GM21367 (cell line): ENCODE data around the gene ATXN8OS.
"Not testable (repeated sequence)": the region's sequence is repeated elsewhere in the genome, so short reads cannot be mapped to it uniquely, and the experiment has no call there.

Experiments used
- ATAC-seq: cut with Tn5 transposase; IDR thresholded peaks from one replicate; pipeline ENCODE4 v1.9.1; 2021; ENCODE audit not compliant: unreplicated experiment

Gene ATXN8OS

GRCh38 chr13:70107498-70108281 is at the start of gene ATXN8OS:
TSS of gene ATXN8OS (plus strand) at chr13:70107826.
- ATAC-seq, result no peak

GRCh38 chr13:70080012-70080411 is 27.6 kb upstream of the ATXN8OS start:
- no peak for ATAC-seq

GRCh38 chr13:70087247-70087646 is 20.4 kb upstream of the ATXN8OS start:
- ATAC-seq, result no peak

- ATAC-seq, result no peak
Measured at GRCh38 chr13:70088926-70089325, 18.7 kb upstream of the ATXN8OS start.

- ATAC-seq, result no peak
Measured at GRCh38 chr13:70090036-70090723, 17.4 kb upstream of the ATXN8OS start.

- no peak for ATAC-seq
Measured at GRCh38 chr13:70098669-70099068, 9.0 kb upstream of the ATXN8OS start.

- no peak for ATAC-seq
Measured at GRCh38 chr13:70104481-70104880, 3.1 kb upstream of the ATXN8OS start.

GRCh38 chr13:70107125-70107497 is 515 bp upstream of the ATXN8OS start:
- ATAC-seq, result no peak

- ATAC-seq, result no peak
Measured at GRCh38 chr13:70108356-70109105, 905 bp downstream of the ATXN8OS start, which contains the start of gene KLHL1. TSS of gene KLHL1 (minus strand) at chr13:70108452. CDS start at chr13:70107699, 753 bp downstream.

GRCh38 chr13:70117338-70117905 is 9.8 kb downstream of the ATXN8OS start:
- no peak for ATAC-seq

GRCh38 chr13:70125693-70126092 is 18.1 kb downstream of the ATXN8OS start:
- no peak for ATAC-seq

- ATAC-seq, result no peak
Measured at GRCh38 chr13:70128098-70128497, 20.5 kb downstream of the ATXN8OS start.

GRCh38 chr13:70142658-70143057 is 35.0 kb downstream of the ATXN8OS start:
- ATAC-seq, result not testable (repeated sequence)

- ATAC-seq, result no peak
Measured at GRCh38 chr13:70162141-70162540, 54.5 kb downstream of the ATXN8OS start.

GRCh38 chr13:70170689-70171088 is 63.1 kb downstream of the ATXN8OS start:
- no peak for ATAC-seq

- no peak for ATAC-seq
Measured at GRCh38 chr13:70171151-70171550, 63.5 kb downstream of the ATXN8OS start.

GRCh38 chr13:70172946-70173597 is 65.4 kb downstream of the ATXN8OS start:
- no peak for ATAC-seq

- ATAC-seq, result no peak
Measured at GRCh38 chr13:70173598-70173959, 66.0 kb downstream of the ATXN8OS start.

GRCh38 chr13:70178346-70178745 is 70.7 kb downstream of the ATXN8OS start:
- no peak for ATAC-seq
